ENCODE data around the gene SLC35G4. TPM values are rescaled to one million over a fixed set of nuclear protein-coding genes. Genes with fewer than 3 reads are reported as not detected.

SLC35G4 gene
- total RNA-seq, 1 experiment from 2014 or later, result not detected

GRCh38 chr18:11587846-11588245 is 21.6 kb upstream of the SLC35G4 start:
- POLR2A ChIA-PET (ENCODE audit: low non-redundant PET), result no interaction called here

GRCh38 chr18:11591957-11592356 is 17.4 kb upstream of the SLC35G4 start:
- BruUV-seq (replicated peaks), result no TSS peak
- POLR2A ChIA-PET (ENCODE audit: low non-redundant PET), result no interaction called here
- DNase-seq (ENCODE audit: low spot score), result no peak
- Histone ChIP-seq H3K27me3 (replicated peaks; ENCODE audit: insufficient read depth, low read depth, low read length, poor library complexity) (peaks cover 6% of the 10 kb centered on the region), H3K36me3 (ENCODE audit: insufficient read depth, low read length, poor library complexity, severe bottlenecking) (no peaks in the 10 kb centered on the region), H3K4me3 (ENCODE audit: low read depth, low read length, poor library complexity, severe bottlenecking) (no peak overlapping the region), H3K27ac (ENCODE audit: low read depth, low read length, poor library complexity, severe bottlenecking) (no peak overlapping the region), H3K9me3 (ENCODE audit: low read depth, low read length, poor library complexity, severe bottlenecking) (no peaks in the 10 kb centered on the region), H3K4me1 (ENCODE audit: insufficient read depth, low read length, poor library complexity, severe bottlenecking) (no peaks in the 10 kb centered on the region)
- intact Hi-C loops (cut with micrococcal nuclease; ENCODE audit: unreplicated experiment), result no loop called here
- CTCF ChIA-PET, result no interaction called here
- no peak for TF ChIP-seq EZH2 (IDR thresholded peaks at IDR 0.05; ENCODE audit: borderline replicate concordance, low read depth, low read length, poor library complexity, severe bottlenecking)
- no peak for TF ChIP-seq CTCF (conservative IDR thresholded peaks at IDR 0.05; ENCODE audit: low read depth, low read length)

More at GRCh38 chr18:11587846-11588245, 21.6 kb upstream of the SLC35G4 start:
- Histone ChIP-seq H3K4me3 (ENCODE audit: low read depth, low read length, poor library complexity, severe bottlenecking) (no peak overlapping the region), H3K27ac (ENCODE audit: low read depth, low read length, poor library complexity, severe bottlenecking) (no peak overlapping the region), H3K9me3 (ENCODE audit: low read depth, low read length, poor library complexity, severe bottlenecking) (no peaks in the 10 kb centered on the region), H3K27me3 (replicated peaks; ENCODE audit: insufficient read depth, low read depth, low read length, poor library complexity) (no peaks in the 10 kb centered on the region), H3K4me1 (ENCODE audit: insufficient read depth, low read length, poor library complexity, severe bottlenecking) (no peaks in the 10 kb centered on the region), H3K36me3 (ENCODE audit: insufficient read depth, low read length, poor library complexity, severe bottlenecking) (no peaks in the 10 kb centered on the region)
- no peak for TF ChIP-seq EZH2 (IDR thresholded peaks at IDR 0.05; ENCODE audit: borderline replicate concordance, low read depth, low read length, poor library complexity, severe bottlenecking)
- TF ChIP-seq CTCF (conservative IDR thresholded peaks at IDR 0.05; ENCODE audit: low read depth, low read length), result no peak
- CTCF ChIA-PET, result no interaction called here
- BruUV-seq (replicated peaks), result no TSS peak
- intact Hi-C loops (cut with micrococcal nuclease; ENCODE audit: unreplicated experiment), result no loop called here
- no peak for DNase-seq (ENCODE audit: low spot score)

- intact Hi-C loops (cut with micrococcal nuclease; ENCODE audit: unreplicated experiment), result loop anchor here (10.0 kb wide), 1 partner anchor 1776 kb away; no protein-coding TSS in a partner anchor
- Histone ChIP-seq H3K27ac (ENCODE audit: low read depth, low read length, poor library complexity, severe bottlenecking) (no peak overlapping the region), H3K9me3 (ENCODE audit: low read depth, low read length, poor library complexity, severe bottlenecking) (no peaks in the 10 kb centered on the region), H3K36me3 (ENCODE audit: insufficient read depth, low read length, poor library complexity, severe bottlenecking) (no peaks in the 10 kb centered on the region), H3K4me3 (ENCODE audit: low read depth, low read length, poor library complexity, severe bottlenecking) (no peak overlapping the region), H3K4me1 (ENCODE audit: insufficient read depth, low read length, poor library complexity, severe bottlenecking) (no peaks in the 10 kb centered on the region), H3K27me3 (replicated peaks; ENCODE audit: insufficient read depth, low read depth, low read length, poor library complexity) (peaks cover 16% of the 10 kb centered on the region)
- no TSS peak for BruUV-seq (replicated peaks)
- CTCF ChIA-PET, result no interaction called here
- TF ChIP-seq EZH2 (IDR thresholded peaks at IDR 0.05; ENCODE audit: borderline replicate concordance, low read depth, low read length, poor library complexity, severe bottlenecking) (no peak), CTCF (conservative IDR thresholded peaks at IDR 0.05; ENCODE audit: low read depth, low read length) (no peak)
- no peak for DNase-seq (ENCODE audit: low spot score)
- POLR2A ChIA-PET (ENCODE audit: low non-redundant PET), result no interaction called here
Observed at GRCh38 chr18:11600321-11600720, 9.1 kb upstream of the SLC35G4 start.
